GM18868 (cell line): Measurements from ENCODE around the gene TNFAIP6.

ENCODE experiments used
- ATAC-seq: cut with Tn5 transposase; IDR thresholded peaks from one replicate; pipeline ENCODE4 v1.9.1; 2021; ENCODE audit warnings: mild to moderate bottlenecking, moderate library complexity; ENCODE audit not compliant: unreplicated experiment

Gene TNFAIP6

GRCh38 chr2:151359768-151360461 is 2.5 kb downstream of the TNFAIP6 start:
- ATAC-seq, result no peak

DNA sequence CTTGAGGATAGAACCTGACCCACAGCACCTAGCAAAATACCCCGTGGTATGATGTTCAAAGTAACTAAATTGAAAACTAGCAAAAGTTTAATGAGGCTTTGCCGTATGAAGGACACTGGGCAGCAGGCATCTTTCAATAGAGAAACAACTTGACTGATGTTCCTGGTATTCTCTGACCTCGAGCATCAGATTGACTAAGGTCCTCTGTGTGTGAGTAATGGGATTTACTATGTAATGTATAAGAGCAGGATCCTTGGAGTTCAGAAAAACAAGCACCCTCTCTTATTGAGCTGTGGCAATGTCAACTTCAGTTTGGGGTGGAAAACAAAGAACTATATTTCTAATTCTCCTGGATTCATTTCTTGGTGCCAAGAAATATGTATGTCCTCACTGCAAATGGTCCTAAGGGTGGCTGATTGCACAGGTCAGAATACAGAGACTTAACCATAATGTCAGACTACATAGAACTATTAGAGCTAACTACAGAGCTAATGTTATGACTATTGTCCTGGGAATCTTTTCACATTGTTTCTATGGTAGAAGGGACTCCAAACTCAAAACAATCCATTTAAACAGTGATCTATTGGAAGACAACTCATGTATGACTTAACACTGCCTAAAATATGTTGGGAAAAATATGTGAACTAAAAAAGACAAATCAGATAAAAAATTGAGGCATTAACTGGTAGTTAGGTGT is 4.4 kb downstream of the TNFAIP6 start:
- no peak for ATAC-seq

DNA sequence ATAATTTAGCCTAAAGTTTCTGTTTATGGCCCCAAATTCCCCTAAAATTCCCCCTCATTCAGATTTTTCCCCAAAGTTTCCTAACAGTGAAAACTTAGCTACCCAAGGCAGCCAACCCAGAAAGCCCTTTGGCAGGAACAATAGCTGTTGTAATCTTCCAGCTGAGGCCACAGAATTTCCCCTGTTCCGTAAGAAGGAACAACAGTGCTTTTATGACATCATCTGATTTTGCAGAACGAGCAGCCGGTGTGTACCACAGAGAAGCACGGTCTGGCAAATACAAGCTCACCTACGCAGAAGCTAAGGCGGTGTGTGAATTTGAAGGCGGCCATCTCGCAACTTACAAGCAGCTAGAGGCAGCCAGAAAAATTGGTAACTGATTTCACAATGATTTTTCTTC is 6.3 kb downstream of the TNFAIP6 start:
- peak; percentile 94 for ATAC-seq

- ATAC-seq, result no peak
Observed at GRCh38 chr2:151367571-151367970, 10.2 kb downstream of the TNFAIP6 start.

GRCh38 chr2:151374436-151374835 is 17.0 kb downstream of the TNFAIP6 start:
- peak; percentile 87 for ATAC-seq

DNA sequence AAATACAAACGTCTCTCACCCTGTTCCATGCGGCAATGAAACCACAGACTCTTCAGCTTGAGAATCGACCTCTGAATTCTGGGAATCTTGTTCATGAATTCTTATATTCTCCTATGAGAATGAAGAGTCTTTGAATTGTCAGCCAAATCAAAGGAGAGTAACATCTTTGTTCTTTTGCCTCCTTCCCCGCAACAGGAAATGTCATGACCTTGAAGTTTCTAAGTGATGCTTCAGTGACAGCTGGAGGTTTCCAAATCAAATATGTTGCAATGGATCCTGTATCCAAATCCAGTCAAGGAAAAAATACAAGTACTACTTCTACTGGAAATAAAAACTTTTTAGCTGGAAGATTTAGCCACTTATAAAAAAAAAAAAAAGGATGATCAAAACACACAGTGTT is 21.8 kb downstream of the TNFAIP6 start:
- no peak for ATAC-seq

GRCh38 chr2:151380580-151381235 is 23.3 kb downstream of the TNFAIP6 start:
- no peak for ATAC-seq

- ATAC-seq, result no peak
Observed at GRCh38 chr2:151381266-151381665, 23.9 kb downstream of the TNFAIP6 start.

DNA sequence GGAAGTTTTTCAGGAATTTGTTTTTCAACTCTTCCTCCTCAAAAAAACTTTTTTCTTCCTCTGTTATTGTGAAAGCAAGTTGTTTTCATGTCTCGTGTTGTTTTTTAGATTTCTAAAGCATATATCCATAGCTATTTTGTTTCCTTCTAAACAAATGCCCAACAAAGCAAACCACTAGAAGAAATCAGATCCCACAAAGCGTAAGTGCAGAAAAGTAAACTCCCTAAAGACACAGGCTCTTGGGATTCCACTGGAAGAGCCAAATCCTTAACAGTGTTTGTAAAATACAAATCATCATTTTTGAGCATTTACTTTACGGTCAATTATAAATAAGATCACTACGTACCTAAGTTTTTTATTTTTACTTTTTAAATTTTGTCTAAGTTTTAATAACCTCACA is 30.6 kb downstream of the TNFAIP6 start:
- no peak for ATAC-seq

DNA sequence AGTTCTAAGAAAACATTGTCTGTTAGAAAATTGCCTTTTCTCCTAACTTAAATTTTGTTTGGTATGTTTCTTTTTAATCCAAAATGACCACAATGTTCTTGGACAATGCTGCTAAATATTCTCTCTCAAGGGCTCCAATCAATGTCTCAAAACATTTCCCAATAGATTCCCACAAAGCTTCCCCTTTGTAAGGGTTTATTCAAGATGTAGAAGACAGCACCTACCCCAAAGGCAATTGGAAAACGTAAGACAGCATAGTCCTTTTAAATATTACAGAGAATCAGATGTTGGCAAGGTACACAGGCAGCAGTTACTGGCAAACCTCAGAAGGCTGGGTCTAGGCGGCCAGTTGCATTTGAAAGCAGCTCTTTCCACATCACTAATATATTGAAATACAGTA is 34.0 kb downstream of the TNFAIP6 start:
- ATAC-seq, result no peak

DNA sequence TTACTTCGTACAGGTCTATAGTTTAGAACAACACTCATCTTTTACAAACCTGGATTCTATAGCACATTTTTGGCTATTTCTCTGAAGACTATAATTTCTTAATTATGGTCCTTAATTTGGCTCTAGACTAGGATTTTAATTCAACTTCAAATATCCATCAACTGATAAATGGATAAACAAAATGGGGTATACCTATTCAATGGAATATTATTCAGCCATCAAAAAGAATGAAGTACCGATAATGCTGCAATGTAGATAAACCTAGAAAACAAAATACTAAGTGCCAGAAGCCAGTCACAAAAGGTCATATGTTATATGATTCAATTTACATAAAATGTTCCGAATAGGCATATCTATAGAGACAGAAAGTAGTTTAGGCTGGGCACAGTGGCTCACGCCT is 37.1 kb downstream of the TNFAIP6 start:
- ATAC-seq, result no peak

DNA sequence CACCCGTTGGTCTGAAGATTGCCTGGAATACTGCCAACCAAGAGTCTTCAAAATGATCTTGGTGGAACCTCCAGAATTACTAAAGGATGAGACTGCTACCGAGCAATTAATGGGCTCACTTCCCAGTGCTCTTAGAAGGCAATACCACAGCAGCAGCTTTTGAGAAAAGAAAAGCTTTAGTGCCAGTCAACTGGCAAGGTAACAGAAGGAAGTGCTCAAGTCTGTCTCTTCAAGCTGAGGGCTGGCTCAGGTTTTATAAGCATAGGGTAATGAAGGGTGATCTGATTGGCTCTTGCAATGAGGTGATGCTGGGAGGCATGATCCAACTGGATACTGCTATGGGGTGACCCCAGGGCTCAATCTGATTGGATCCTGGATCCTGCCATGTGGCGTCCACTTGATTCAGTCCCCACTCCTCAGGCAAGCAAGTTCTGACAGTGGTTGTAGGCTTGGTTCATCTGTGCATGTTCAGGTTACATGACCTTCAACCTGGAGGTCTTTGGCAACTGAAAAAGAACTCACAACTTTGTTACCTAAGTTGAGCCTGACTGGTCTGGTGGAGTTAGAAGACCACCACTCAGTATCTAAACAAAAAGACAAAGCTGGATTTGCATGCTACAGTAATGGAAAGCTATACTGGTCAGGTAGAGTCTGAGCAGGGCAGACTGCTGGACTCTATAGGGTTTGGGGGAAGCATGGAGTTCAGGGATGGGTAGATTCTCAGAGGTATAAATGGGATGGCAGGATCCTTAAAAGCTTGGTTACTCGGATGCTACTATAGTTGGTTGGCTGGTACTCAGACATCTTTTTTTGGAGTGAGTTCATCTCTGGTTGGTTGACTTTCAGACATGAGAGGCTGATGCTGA is 38.4 kb downstream of the TNFAIP6 start:
- ATAC-seq, result no peak

GRCh38 chr2:151399981-151400380 is 42.6 kb downstream of the TNFAIP6 start:
- ATAC-seq, result no peak

DNA sequence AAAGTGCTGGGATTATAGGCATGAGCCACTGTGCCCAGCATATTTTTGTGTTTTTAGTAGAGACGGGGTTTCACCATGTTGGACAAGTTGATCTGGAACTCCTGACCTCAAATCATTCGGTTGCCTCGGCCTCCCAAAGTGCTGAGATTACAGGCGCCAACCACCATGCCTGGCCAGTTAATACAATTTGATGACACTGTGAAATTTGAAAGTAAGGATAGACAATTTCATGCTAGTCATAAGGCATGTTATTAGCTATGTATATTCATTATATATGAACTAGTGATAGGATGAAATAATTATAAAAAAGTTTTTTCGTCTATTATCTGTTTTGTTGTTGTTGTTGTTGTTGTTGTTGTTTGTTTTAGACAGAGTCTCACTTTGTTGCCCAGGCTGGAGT is 43.8 kb downstream of the TNFAIP6 start:
- ATAC-seq, result no peak

DNA sequence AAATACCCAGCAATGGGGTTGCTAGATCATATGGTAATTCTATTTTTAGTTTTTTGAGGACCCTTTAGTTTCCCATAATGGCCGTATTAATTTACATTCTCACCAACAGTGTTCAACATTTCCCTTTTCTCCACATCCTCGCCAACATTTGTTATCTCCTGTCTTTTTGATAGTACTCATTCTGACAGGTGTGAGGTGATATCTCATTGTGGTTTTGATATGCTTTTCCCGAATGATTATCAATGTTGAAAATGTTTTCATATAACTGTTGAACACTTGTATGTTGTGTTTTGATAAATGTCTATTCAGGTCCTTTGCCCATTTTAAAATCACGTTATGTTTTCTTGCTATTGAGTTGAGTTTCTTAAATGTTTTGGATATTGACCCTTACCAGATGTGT is 46.5 kb downstream of the TNFAIP6 start:
- no peak for ATAC-seq

DNA sequence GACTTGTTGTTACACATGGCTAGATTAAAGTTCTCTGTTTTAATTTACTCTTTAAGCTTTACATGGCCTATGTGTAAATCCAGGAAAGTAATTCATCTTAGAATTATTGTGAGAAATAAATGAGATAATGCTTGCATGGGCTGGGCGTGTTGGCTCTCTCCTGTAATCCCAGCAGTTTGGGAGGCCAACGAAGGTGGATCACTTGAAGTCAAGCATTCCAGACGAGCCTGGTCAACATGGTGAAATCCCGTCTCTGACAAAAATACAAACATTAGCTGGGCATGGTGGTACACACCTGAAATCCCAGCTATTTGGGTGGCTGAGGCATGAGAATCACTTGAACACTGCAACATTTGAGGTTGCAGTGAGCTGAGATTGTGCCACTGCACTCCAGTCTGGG is 48.0 kb downstream of the TNFAIP6 start:
- ATAC-seq, result no peak

DNA sequence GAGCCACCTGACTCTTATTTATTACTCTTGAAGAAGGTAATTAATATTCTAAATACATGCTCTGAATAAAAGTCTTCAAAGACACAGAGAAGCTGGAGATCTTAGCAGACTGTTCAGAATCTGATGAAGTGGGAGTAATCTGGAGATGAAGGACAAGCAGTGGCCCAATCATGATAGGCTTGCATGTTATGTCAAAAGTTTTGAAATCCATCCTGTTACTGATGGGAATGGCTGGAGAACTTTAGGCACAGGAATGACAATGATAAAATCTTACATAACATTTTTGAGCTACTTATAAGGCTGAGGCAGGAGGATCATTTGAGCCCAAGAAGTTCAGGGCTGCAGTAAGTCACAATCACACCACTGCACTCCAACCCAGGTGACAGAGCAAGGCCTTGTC is 49.9 kb downstream of the TNFAIP6 start:
- no peak for ATAC-seq

DNA sequence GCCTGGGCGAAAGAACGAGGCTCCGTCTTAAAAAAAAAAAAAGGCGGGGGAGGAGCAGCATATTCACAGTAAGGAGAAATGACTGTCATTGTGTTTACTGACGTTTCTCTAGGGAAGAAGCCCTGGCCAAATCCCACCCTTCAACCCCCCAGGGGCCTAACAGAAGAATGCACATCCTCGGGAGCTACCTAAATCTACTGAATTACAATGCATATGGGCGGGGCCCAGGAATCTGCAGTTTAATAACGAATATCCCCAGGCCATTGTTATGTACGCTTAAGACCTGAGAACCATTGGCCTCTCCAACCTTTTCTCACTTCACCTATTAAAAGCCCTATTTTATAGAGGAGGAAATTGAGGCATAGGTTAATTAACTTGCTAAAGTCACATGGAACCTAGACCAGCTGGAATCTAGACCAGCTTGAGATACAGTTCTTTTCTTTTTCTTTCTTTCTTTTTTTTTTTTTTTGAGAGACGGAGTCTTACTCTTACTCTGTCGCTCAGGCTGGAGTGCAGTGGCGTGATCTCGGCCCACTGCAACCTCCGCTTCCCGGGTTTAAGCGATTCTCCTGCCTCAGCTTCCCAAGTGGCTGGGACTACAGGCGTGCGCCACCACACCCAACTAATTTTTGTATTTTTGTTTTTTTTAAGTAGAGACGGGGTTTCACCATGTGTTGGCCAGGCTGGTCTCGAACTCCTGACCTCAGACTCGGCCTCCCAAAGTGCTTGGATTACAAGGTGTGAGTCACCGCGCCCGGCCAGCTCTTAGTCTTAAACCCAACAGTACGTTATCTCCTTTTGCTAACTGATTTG is 51.6 kb downstream of the TNFAIP6 start:
- ATAC-seq, result no peak

DNA sequence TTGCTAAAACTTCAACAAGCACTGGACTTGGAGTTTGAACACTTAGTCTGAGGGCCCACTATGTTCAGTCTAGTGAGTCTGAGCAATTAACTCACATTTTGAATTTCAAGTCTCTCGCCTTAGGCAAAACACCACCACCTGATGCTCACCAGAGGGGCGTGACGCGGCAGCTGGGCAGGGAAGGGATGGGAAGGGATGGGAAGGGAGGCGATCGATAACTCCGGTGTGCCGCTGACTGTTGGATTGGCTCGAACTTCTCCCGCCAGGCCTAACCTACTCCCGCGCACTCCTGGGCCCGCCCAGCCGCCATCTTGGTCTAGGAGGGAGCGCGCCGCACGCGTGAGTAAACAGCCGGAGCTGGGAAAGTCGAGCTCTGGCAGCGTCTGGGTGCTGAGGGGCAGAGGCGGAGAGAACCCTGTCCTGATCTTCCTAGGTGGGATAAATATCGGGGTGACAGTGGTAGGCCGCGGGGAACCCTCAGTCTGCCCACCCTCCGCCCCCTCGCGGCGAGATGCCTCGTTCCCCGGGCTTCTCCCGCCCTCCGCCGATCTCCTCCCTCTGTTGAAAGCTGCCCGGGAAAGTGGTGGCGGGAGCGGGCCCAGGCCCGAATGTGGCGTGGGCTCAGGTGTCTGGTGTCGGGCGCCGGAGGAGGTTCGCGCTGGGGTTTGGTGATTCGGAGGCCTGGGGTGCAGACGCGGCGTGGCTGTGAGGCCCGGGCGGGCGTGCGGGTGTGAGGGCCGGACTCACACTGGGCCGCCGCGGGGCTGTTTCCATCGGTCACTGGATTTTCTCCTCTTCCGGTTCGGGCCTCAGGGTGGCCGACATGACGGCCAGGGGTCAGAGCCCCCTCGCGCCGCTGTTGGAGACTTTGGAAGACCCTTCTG is 52.5 kb downstream of the TNFAIP6 start, which contains the start of gene RIF1:
Gene RIF1, plus strand, starts transcription at position 302 of the 884 bp plus-strand sequence. Its CDS starts 522 bp downstream, at position 824.
- peak; percentile 92 for ATAC-seq
